Brain microvascular endothelial cell (primary cell): ENCODE measurements around the gene SUPT6H.

Experiments used
- DNase-seq: peaks from one replicate; pipeline ENCODE4 v3.0.0-alpha.2; 2020
- H3K27ac ChIP-seq: fragments of 250-450 bp; sonication (Bioruptor Pico); 2 replicates; pipeline ENCODE4 v1.5.1; 2020; ENCODE audit warnings: mild to moderate bottlenecking, moderate library complexity
- H3K27me3 ChIP-seq: fragments of 250-450 bp; sonication (Bioruptor Pico); replicated peaks from 2 replicates; pipeline ENCODE4 v1.5.1; 2020; ENCODE audit warnings: mild to moderate bottlenecking
- H3K36me3 ChIP-seq: fragments of 250-450 bp; sonication (Bioruptor Pico); replicated peaks from 2 replicates; pipeline ENCODE4 v1.5.1; 2020; ENCODE audit warnings: mild to moderate bottlenecking
- H3K4me3 ChIP-seq: 2 replicates; pipeline ENCODE4 v1.5.1; 2011; ENCODE audit warnings: low read depth, mild to moderate bottlenecking, control low read depth, low read length, moderate library complexity
- in situ Hi-C: cut with HindIII; loops from 2 replicates; pipeline ENCODE4 v1.10.0; 2017; ENCODE audit warnings: low sequenced_read_pairs, low pct_ligation_motif_present
- TF ChIP-seq, protein P1 (sequence below): IDR thresholded peaks from 2 replicates; pipeline ENCODE4 v1.5.1; 2011; ENCODE audit warnings: low read depth, mild to moderate bottlenecking, moderate library complexity, low read length, control low read depth, inconsistent platforms; ENCODE audit errors: missing control alignments

SUPT6H gene

DNA sequence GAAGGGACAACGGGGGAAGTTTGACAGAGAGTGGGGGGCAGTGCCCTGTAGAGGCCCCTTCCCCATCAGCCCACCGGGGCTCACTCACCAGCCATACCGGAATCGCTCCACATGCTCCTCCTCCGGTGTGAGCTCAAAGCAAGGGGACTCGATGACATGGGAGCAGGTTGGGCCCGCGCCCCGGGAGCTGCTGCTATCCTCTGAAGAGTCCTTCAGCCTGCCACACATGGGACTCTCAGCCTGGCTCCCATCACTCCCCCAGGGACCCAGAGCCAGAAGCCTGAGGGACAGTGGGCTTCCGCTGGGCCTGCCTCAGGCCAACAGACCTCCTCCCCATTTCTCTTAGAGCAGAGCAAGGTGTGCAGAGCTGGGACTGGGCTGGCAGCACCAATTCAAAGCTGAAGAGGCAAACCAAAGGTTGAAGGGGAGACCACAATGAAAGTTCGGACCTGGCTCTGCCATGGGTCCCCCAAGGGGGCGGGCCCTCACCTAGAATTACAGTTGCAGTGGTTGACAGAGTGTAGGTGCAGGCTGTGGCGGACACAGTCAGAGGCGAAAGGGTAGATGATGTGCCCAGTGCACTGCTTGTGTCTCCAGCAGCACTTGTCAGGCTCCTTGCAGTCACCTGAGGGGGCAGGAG, 42.3 kb downstream of the SUPT6H start:
- Histone ChIP-seq H3K27ac (no peak overlapping the region), H3K4me3 (no peak overlapping the region), H3K27me3 (no peaks in the 10 kb centered on the region), H3K36me3 (peaks cover 42% of the 10 kb centered on the region)
- TF ChIP-seq, protein P1, sequence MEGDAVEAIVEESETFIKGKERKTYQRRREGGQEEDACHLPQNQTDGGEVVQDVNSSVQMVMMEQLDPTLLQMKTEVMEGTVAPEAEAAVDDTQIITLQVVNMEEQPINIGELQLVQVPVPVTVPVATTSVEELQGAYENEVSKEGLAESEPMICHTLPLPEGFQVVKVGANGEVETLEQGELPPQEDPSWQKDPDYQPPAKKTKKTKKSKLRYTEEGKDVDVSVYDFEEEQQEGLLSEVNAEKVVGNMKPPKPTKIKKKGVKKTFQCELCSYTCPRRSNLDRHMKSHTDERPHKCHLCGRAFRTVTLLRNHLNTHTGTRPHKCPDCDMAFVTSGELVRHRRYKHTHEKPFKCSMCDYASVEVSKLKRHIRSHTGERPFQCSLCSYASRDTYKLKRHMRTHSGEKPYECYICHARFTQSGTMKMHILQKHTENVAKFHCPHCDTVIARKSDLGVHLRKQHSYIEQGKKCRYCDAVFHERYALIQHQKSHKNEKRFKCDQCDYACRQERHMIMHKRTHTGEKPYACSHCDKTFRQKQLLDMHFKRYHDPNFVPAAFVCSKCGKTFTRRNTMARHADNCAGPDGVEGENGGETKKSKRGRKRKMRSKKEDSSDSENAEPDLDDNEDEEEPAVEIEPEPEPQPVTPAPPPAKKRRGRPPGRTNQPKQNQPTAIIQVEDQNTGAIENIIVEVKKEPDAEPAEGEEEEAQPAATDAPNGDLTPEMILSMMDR: no peak
- in situ Hi-C loops: no loop called here
- no peak for DNase-seq

DNA sequence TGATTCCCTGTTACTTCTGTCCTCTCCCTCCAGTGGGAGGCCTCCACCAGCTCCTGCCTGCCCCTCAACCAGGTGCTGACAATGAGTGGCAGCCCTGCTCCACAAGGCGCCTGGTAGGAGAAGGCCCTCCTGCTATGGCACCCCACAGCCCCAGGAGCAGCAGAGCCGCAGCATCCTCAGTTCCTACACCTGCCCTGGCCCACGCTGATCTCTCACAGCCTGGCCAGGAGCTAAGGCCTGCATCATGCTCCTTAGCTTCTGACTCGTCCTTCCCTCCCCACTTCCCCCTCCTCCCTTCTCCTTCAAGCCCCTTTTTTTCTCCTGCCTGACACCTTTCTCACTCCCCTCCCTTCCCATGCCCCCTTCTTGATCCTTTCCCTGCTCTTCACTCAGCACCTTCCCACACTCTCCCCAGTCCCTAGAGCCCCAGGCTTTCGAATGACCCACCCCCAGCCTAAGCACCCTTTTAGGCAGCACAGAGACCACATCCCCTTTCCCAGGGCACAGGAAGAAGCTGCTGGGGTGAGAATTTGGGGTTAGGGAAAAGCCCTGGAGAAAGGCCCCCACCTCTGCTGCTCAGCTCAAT, 43.2 kb downstream of the SUPT6H start:
- peaks cover 33% of the 10 kb centered on the region for H3K36me3 ChIP-seq
- H3K27ac ChIP-seq: no peak overlapping the region
- DNase-seq: no peak
- H3K4me3 ChIP-seq: no peak overlapping the region
- in situ Hi-C loops: no loop called here
- TF ChIP-seq, protein P1: no peak
- H3K27me3 ChIP-seq: no peaks in the 10 kb centered on the region

DNA sequence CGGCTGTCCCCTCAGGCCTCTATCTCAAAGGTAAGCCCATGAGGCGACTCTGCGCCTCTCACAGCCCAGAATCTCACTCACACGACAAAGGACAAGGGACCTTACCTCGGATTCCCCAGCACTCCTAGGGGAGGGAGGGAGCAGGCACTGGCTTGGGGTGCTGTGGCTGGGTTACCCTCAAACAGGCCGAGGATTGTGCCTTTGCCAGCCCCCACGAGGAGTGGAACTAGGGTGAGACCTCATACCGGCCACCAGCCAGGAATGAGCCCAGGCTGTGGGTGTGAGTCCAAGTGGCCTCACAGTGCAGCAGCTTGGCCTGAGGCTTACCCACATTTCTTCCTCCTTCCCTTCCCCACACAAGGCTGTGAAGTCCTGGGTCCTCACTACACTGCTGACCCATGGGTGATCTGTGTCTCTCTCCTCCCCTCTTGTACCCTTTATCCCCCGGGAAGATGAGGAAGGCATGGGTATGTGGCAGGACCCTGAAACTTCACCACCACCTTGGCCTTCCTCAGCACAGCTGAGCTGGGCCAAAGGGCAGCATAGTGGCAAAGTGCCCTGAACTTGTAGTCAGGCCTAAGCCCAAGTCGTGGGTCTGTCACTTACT, 43.8 kb downstream of the SUPT6H start:
- peaks cover 27% of the 10 kb centered on the region for H3K36me3 ChIP-seq
- in situ Hi-C loops: no loop called here
- no peak for DNase-seq
- H3K4me3 ChIP-seq: no peak overlapping the region
- H3K27ac ChIP-seq: no peak overlapping the region
- TF ChIP-seq, protein P1: no peak
- H3K27me3 ChIP-seq: no peaks in the 10 kb centered on the region

DNA sequence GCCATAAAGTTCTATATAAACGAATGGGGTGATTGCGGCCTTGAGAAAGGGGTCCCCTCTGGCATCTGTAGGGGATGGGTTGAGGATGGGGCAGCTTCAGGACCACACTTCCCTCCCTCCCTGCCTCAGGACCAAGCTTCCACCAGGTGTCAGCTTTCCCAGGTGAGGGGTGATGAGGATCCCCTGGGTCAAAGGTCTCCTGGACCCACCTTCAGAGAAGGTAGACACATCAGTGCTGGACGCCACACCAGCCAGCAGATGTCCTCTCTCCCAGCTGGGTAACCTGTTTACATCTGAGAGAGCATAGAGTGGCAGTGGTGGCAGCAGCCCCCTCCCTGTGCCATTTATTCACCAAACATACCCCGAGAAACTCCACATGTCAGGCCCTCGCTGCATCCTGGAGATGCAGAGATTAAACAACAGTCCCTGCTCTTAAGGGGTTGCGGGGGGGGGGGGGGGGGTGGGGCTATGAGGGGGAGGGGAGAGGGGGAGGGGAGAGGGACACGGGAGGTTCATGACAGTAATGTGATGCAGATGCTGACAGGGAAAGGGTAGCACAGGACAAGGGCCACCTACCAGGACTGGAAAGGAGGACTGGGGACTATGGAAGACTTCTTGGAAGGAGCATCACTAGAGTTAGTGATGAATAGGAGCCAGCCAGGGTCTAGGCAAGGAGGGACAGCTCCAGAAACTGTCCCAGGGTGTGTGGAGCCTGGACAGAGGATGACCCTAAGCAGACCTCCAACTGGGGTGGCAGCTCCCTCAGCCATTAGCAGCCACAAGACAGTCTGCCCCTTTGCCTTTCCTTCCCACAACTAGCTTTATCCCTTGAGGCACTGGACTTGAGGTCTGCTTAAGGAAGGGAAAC, 44.7 kb downstream of the SUPT6H start:
- TF ChIP-seq, protein P1: no peak
- no peak for DNase-seq
- Histone ChIP-seq H3K27ac (no peak overlapping the region), H3K36me3 (peaks cover 18% of the 10 kb centered on the region), H3K4me3 (no peak overlapping the region), H3K27me3 (no peaks in the 10 kb centered on the region)
- in situ Hi-C loops: no loop called here

DNA sequence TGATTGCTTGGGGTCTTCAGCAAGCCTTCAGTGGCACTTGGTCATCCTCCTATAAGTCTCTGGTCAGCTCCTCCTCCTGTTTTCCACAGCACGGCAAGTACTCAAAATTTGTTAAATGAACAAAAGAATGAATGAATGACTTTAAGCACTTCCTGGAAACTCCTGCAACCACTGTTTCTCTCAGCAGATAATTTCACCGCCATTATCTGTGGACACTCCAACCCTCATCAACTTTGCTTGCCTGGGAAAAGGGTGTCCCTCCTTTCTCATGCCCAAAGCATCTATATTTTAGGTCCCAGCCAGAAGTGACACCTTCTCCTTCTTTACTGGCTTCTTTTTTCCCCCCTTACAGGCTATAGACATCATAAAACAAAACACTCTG, 45.3 kb downstream of the SUPT6H start:
- Histone ChIP-seq H3K27ac (no peak overlapping the region), H3K4me3 (no peak overlapping the region), H3K27me3 (no peaks in the 10 kb centered on the region), H3K36me3 (peaks cover 12% of the 10 kb centered on the region)
- no peak for DNase-seq
- TF ChIP-seq, protein P1: no peak
- in situ Hi-C loops: no loop called here
